ENCODE results near the gene TBC1D24. TPM values are rescaled to one million over a fixed set of nuclear protein-coding genes. Genes with fewer than 3 reads are reported as not detected.

Gene TBC1D24
- polyA plus RNA-seq, 1 of the 3 experiments (the other 2 are of a cell fraction), result 6.7 TPM

DNA sequence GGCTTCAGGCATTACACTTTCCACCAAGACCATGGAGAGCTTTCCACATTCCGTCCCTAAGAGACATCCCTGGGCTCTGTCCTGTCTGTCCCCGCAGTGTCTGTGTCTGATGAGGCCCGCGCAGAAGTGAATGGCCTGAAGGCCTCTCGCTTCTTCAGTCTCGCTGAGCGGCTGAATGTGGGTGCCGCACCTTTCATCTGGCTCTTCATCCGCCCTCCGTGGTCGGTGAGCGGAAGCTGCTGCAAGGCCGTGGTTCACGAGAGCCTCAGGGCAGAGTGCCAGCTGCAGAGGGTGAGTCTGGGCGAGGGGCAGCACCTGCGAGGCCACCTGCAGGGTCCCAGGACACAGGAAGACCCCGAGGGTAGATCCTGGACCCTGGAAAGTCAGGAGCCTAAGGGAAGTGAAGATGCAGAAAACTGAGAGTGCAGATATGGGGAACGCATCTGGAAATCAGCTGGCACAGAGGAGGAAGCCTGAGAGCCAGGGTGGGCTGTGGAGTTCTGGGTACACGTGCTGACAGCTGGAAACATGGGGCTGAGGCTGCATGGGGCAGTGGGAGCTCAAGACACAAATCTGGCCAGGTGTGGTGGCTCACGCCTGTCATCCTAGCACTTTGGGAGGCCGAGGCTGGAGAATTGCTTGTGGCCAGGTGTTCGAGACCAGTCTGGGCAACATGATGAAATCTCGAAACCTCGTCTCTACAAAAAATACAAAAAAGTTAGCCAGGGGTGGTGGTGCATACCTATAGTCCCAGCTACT, 37.7 kb upstream of the TBC1D24 start:
- Histone ChIP-seq H3K4me3 (ENCODE audit: low read depth in 2 of 2, low read length in 1 of 2) (no peak overlapping the region), H4K20me1 (ENCODE audit: insufficient read depth) (peaks cover 3% of the 10 kb centered on the region; the same call in 1 of the 2 replicates), H3K4me2 (no peak overlapping the region), H3K27ac (ENCODE audit: low read depth in 2 of 2, low read length in 1 of 2) (no peak overlapping the region), H3F3A (replicated peaks; ENCODE audit: insufficient read depth) (peaks cover 3% of the 10 kb centered on the region), H3K4me1 (ENCODE audit: control insufficient read depth in 1 of 2, insufficient read depth in 2 of 2, low read depth in 1 of 2, low read length in 1 of 2) (no peaks in the 10 kb centered on the region), H3K9me3 (no peaks in the 10 kb centered on the region), H3K79me2 (ENCODE audit: insufficient read depth) (peaks cover 36% of the 10 kb centered on the region), H3K27me3 (ENCODE audit: insufficient read depth) (no peaks in the 10 kb centered on the region), H3K9me2 (no peaks in the 10 kb centered on the region), H3K36me3 (replicated peaks in 1 of 2; ENCODE audit: control insufficient read depth in 1 of 2, insufficient read depth in 2 of 2, low read length in 1 of 2) (peaks cover 41 to 47% of the 10 kb centered on the region in 2 experiments), H2AFZ (ENCODE audit: low read depth) (no peak overlapping the region), H3K9ac (no peak overlapping the region)
- POLR2A ChIA-PET, result no interaction called here
- WGBS (ENCODE audit: low lambda C conversion rate), result 92% methylated on average over 24 of the region's 24 CpGs
- TF ChIP-seq FOSL2 (IDR thresholded peaks at IDR 0.05; ENCODE audit: borderline replicate concordance, low read depth) (no peak), TCF12 (IDR thresholded peaks at IDR 0.05) (no peak)
- CTCF ChIA-PET, result interaction anchor here (0.7 to 2.2 kb wide), 3 partner anchors 14 to 97 kb away, joined by 3 to 8 read pairs (median 6); no protein-coding TSS in a partner anchor
- DNase-seq, result no peak

DNA sequence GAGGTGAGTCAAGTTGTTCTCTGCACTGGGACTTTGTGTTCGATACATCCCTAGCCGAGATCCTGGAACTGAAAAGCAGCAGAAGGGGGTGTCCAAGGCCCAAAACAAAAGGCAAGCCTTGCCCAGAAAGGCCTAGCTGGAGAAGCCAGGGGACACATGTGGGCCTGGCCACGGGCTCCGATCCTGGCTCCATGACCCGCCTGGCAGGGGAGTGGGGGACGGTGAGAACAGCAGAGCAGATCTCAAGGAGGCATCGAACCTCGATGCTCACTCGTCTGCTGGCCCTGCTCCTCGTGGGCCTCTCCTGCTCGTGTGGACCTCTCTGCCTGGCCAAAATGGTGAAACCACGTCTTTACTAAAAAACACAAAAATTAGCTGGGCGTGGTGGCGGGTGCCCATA, 36.8 kb upstream of the TBC1D24 start:
- Histone ChIP-seq H3F3A (replicated peaks; ENCODE audit: insufficient read depth) (peaks cover 3% of the 10 kb centered on the region), H3K36me3 (replicated peaks in 1 of 2; ENCODE audit: control insufficient read depth in 1 of 2, insufficient read depth in 2 of 2, low read length in 1 of 2) (peaks cover 32 to 45% of the 10 kb centered on the region in 2 experiments), H3K27me3 (ENCODE audit: insufficient read depth) (no peaks in the 10 kb centered on the region), H3K27ac (ENCODE audit: low read depth in 2 of 2, low read length in 1 of 2) (no peak overlapping the region), H4K20me1 (ENCODE audit: insufficient read depth) (no peaks in the 10 kb centered on the region), H3K9me3 (no peaks in the 10 kb centered on the region), H3K4me1 (ENCODE audit: control insufficient read depth in 1 of 2, insufficient read depth in 2 of 2, low read depth in 1 of 2, low read length in 1 of 2) (no peaks in the 10 kb centered on the region), H3K79me2 (ENCODE audit: insufficient read depth) (peaks cover 27% of the 10 kb centered on the region; the same call in 1 of the 2 replicates), H2AFZ (ENCODE audit: low read depth) (no peak overlapping the region), H3K4me3 (ENCODE audit: low read depth in 2 of 2, low read length in 1 of 2) (no peak overlapping the region), H3K9ac (no peak overlapping the region), H3K9me2 (no peaks in the 10 kb centered on the region), H3K4me2 (no peak overlapping the region)
- ChIA-PET POLR2A (no interaction called here), CTCF (interaction anchor here (1.0 kb wide), 1 partner anchor 63 kb away, joined by 4 read pairs; no protein-coding TSS in a partner anchor)
- no peak for DNase-seq
- 98% methylated on average over 14 of the region's 14 CpGs for WGBS (ENCODE audit: low lambda C conversion rate)
- TF ChIP-seq RCOR1 (IDR thresholded peaks at IDR 0.05; ENCODE audit: low read length) (no peak), GABPA (IDR thresholded peaks at IDR 0.05; ENCODE audit: low read depth) (no peak), ZBTB33 (IDR thresholded peaks at IDR 0.05; ENCODE audit: borderline replicate concordance, low read depth) (no peak), CHD2 (IDR thresholded peaks at IDR 0.05; ENCODE audit: low read length, partially characterized antibody) (no peak), RXRA (IDR thresholded peaks at IDR 0.05; ENCODE audit: borderline replicate concordance, low read depth) (no peak), FOSL2 (IDR thresholded peaks at IDR 0.05; ENCODE audit: borderline replicate concordance, low read depth) (no peak), FOXM1 (IDR thresholded peaks at IDR 0.05; ENCODE audit: low read depth) (no peak), MXI1 (IDR thresholded peaks at IDR 0.05; ENCODE audit: low read depth, low read length) (no peak), JUND (IDR thresholded peaks at IDR 0.05) (no peak), FOXJ3 (CRISPR knock-in tag; IDR thresholded peaks at IDR 0.05) (no peak)
- TF ChIP-seq, protein P1, sequence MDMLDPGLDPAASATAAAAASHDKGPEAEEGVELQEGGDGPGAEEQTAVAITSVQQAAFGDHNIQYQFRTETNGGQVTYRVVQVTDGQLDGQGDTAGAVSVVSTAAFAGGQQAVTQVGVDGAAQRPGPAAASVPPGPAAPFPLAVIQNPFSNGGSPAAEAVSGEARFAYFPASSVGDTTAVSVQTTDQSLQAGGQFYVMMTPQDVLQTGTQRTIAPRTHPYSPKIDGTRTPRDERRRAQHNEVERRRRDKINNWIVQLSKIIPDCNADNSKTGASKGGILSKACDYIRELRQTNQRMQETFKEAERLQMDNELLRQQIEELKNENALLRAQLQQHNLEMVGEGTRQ (IDR thresholded peaks at IDR 0.05; ENCODE audit: borderline replicate concordance, low read depth, low read length), result no peak
